Measurements from ENCODE around the gene RMDN3.

The RMDN3 gene

GRCh38 chr15:40693904-40694687, 61.0 kb downstream of the RMDN3 start:
- no peak for DNase-seq (ENCODE audit: low read depth)

- no peak for DNase-seq (ENCODE audit: low read depth)
Measured at GRCh38 chr15:40691737-40692136, 63.3 kb downstream of the RMDN3 start.

GRCh38 chr15:40688932-40689799, 65.9 kb downstream of the RMDN3 start:
- no peak for DNase-seq (ENCODE audit: low read depth)

Measured in stimulated activated CD4-positive, alpha-beta T cell treated with anti-CD3 and anti-CD28 coated beads, Interleukin-2, amount 100 ng/mL, for 4 hours (primary cell).